Measurements from ENCODE around the gene EPHA8. TPM values are rescaled to one million over a fixed set of nuclear protein-coding genes. Genes with fewer than 3 reads are reported as not detected.

EPHA8 gene
- polyA plus RNA-seq, 1 donor (not counting 4 experiments of a cell fraction or from before 2014, with no cell fraction given) = 1.0 TPM

GRCh38 chr1:22520871-22521270 is 42.4 kb upstream of the EPHA8 start:
- H3K27me3 ChIP-seq (ENCODE audit: control insufficient read depth, extremely low read depth, insufficient read depth, low read length) = no peaks in the 10 kb centered on the region
- H3K27ac ChIP-seq (ENCODE audit: control insufficient read depth, insufficient read depth, low read length) = no peak overlapping the region
- no peaks in the 10 kb centered on the region for H3K9me1 ChIP-seq (ENCODE audit: control insufficient read depth, extremely low read depth, insufficient read depth, low read length)
- H3K9me3 ChIP-seq (ENCODE audit: control insufficient read depth, low read depth, low read length) = no peaks in the 10 kb centered on the region
- no peaks in the 10 kb centered on the region for H4K20me1 ChIP-seq (ENCODE audit: control insufficient read depth, extremely low read depth, insufficient read depth, low read length)
- dilution Hi-C loops (cut with MboI; ENCODE audit: extremely low pct_ligation_motif_present, low sequenced_read_pairs) = no loop called here
- peaks cover 40 to 43% of the 10 kb centered on the region in 2 experiments for H3K36me3 ChIP-seq (ENCODE audit: control insufficient read depth in 2 of 2, extremely low read depth in 1 of 2, insufficient read depth in 2 of 2, low read length in 2 of 2)
- no peak overlapping the region for H3K4me3 ChIP-seq (ENCODE audit: control insufficient read depth in 2 of 3, extremely low read depth in 1 of 3, insufficient read depth in 2 of 3, low read depth in 1 of 3, low read length in 3 of 3)
- DNase-seq (ENCODE audit: low read depth, low spot score) (no peak), FAIRE-seq (no peak)
- no peak overlapping the region for H2AFZ ChIP-seq (ENCODE audit: control insufficient read depth, low read length)
- H3K9ac ChIP-seq (ENCODE audit: control insufficient read depth, extremely low read depth, insufficient read depth, low read length) = no peak overlapping the region
- no peak for TF ChIP-seq CTCF (optimal IDR thresholded peaks at IDR 0.05 in 1 of 3, IDR thresholded peaks at IDR 0.05 in 1 of 3, conservative IDR thresholded peaks at IDR 0.05 in 1 of 3; ENCODE audit: extremely low read depth in 1 of 3, insufficient read depth in 2 of 3, low read length in 3 of 3)
- no peak for TF ChIP-seq EZH2 (IDR thresholded peaks at IDR 0.05; ENCODE audit: low read length)
- H3K4me2 ChIP-seq (ENCODE audit: control insufficient read depth, extremely low read depth, insufficient read depth, low read depth, low read length) = no peak overlapping the region
- H3K4me1 ChIP-seq (ENCODE audit: control insufficient read depth, extremely low read depth, insufficient read depth, low read length) = no peaks in the 10 kb centered on the region
- no peaks in the 10 kb centered on the region for H3K79me2 ChIP-seq (ENCODE audit: control insufficient read depth, insufficient read depth, low read length)

- Histone ChIP-seq H3K4me2 (ENCODE audit: control insufficient read depth, extremely low read depth, insufficient read depth, low read depth, low read length) (no peak overlapping the region), H2AFZ (ENCODE audit: control insufficient read depth, low read length) (no peak overlapping the region), H3K9me3 (ENCODE audit: control insufficient read depth, low read depth, low read length) (no peaks in the 10 kb centered on the region), H3K27me3 (ENCODE audit: control insufficient read depth, extremely low read depth, insufficient read depth, low read length) (no peaks in the 10 kb centered on the region), H3K9me1 (ENCODE audit: control insufficient read depth, extremely low read depth, insufficient read depth, low read length) (no peaks in the 10 kb centered on the region), H3K27ac (ENCODE audit: control insufficient read depth, insufficient read depth, low read length) (no peak overlapping the region), H4K20me1 (ENCODE audit: control insufficient read depth, extremely low read depth, insufficient read depth, low read length) (no peaks in the 10 kb centered on the region), H3K9ac (ENCODE audit: control insufficient read depth, extremely low read depth, insufficient read depth, low read length) (no peak overlapping the region), H3K4me1 (ENCODE audit: control insufficient read depth, extremely low read depth, insufficient read depth, low read length) (no peaks in the 10 kb centered on the region), H3K4me3 (ENCODE audit: control insufficient read depth in 2 of 3, extremely low read depth in 1 of 3, insufficient read depth in 2 of 3, low read depth in 1 of 3, low read length in 3 of 3) (no peak overlapping the region), H3K79me2 (ENCODE audit: control insufficient read depth, insufficient read depth, low read length) (no peaks in the 10 kb centered on the region), H3K36me3 (ENCODE audit: control insufficient read depth in 2 of 2, extremely low read depth in 1 of 2, insufficient read depth in 2 of 2, low read length in 2 of 2) (peaks cover 41 to 46% of the 10 kb centered on the region in 2 experiments)
- dilution Hi-C loops (cut with MboI; ENCODE audit: extremely low pct_ligation_motif_present, low sequenced_read_pairs) = no loop called here
- no peak for TF ChIP-seq CTCF (optimal IDR thresholded peaks at IDR 0.05 in 1 of 3, IDR thresholded peaks at IDR 0.05 in 1 of 3, conservative IDR thresholded peaks at IDR 0.05 in 1 of 3; ENCODE audit: extremely low read depth in 1 of 3, insufficient read depth in 2 of 3, low read length in 3 of 3)
- no peak for TF ChIP-seq EZH2 (IDR thresholded peaks at IDR 0.05; ENCODE audit: low read length)
- DNase-seq (ENCODE audit: low read depth, low spot score) (no peak), FAIRE-seq (no peak)
Observed at GRCh38 chr1:22521692-22522091, 41.6 kb upstream of the EPHA8 start.

Data from keratinocyte (primary cell).